HEK293T (cell line): ENCODE results near the gene NLRP7.
"Not testable (repeated sequence)": the region's sequence is repeated elsewhere in the genome, so short reads cannot be mapped to it uniquely, and the experiment has no call there.

Source experiments
- CTCF ChIA-PET: fragments of 350-600 bp; formaldehyde crosslinking; extraction: SDS; loops from one replicate; lab custom pipeline; 2021; ENCODE audit warnings: antibody characterized with exemption, inconsistent platforms; lab: Yijun Ruan, JAX
- POLR2A ChIA-PET: fragments of 350-600 bp; formaldehyde crosslinking; extraction: SDS; loops from one replicate; lab custom pipeline; 2020; ENCODE audit warnings: antibody characterized with exemption, inconsistent platforms; lab: Yijun Ruan, JAX
- DNase-seq: peaks from one replicate; pipeline ENCODE4 v3.0.0; 2012; ENCODE audit warnings: mixed read lengths; ENCODE audit errors: extremely low spot score
- ARNT ChIP-seq: fragments of 450-650 bp; IDR thresholded peaks from 2 replicates; pipeline ENCODE4 v1.6.1; 2017; ENCODE audit warnings: mild to moderate bottlenecking
- BHLHE40 ChIP-seq: fragments of 450-650 bp; IDR thresholded peaks from 2 replicates; pipeline ENCODE4 v1.6.1; 2016; ENCODE audit warnings: mild to moderate bottlenecking, moderate library complexity, borderline replicate concordance
- CTBP1 ChIP-seq: fragments of 450-650 bp; IDR thresholded peaks from 2 replicates; pipeline ENCODE4 v1.6.1; 2016; ENCODE audit warnings: borderline replicate concordance
- ELF4 ChIP-seq: fragments of 450-650 bp; IDR thresholded peaks from 2 replicates; pipeline ENCODE4 v1.6.1; 2017; ENCODE audit warnings: antibody characterized with exemption
- FOXA1 ChIP-seq: fragments of 450-650 bp; IDR thresholded peaks from 2 replicates; pipeline ENCODE4 v1.6.1; 2016; ENCODE audit warnings: mild to moderate bottlenecking
- FOXK2 ChIP-seq: fragments of 450-650 bp; IDR thresholded peaks from 2 replicates; pipeline ENCODE4 v1.6.1; 2016; ENCODE audit warnings: mild to moderate bottlenecking
- FOXM1 ChIP-seq: fragments of 450-650 bp; IDR thresholded peaks from 2 replicates; pipeline ENCODE4 v1.6.1; 2017; ENCODE audit warnings: mild to moderate bottlenecking, borderline replicate concordance
- HDGF ChIP-seq: fragments of 450-650 bp; IDR thresholded peaks from 2 replicates; pipeline ENCODE4 v1.6.1; 2017; ENCODE audit warnings: antibody characterized with exemption, borderline replicate concordance
- L3MBTL2 ChIP-seq: fragments of 450-650 bp; conservative IDR thresholded peaks from 2 replicates; pipeline ENCODE4 v1.6.1; 2016; ENCODE audit warnings: mild to moderate bottlenecking
- LEF1 ChIP-seq: fragments of 450-650 bp; IDR thresholded peaks from 2 replicates; pipeline ENCODE4 v1.6.1; 2017; ENCODE audit warnings: mild to moderate bottlenecking, borderline replicate concordance
- NFRKB ChIP-seq: fragments of 450-650 bp; IDR thresholded peaks from 2 replicates; pipeline ENCODE4 v1.6.1; 2016; ENCODE audit warnings: mild to moderate bottlenecking, moderate library complexity
- PKNOX1 ChIP-seq: fragments of 450-650 bp; IDR thresholded peaks from 2 replicates; pipeline ENCODE4 v1.6.1; 2016
- SP1 ChIP-seq: fragments of 450-650 bp; IDR thresholded peaks from 2 replicates; pipeline ENCODE4 v1.6.1; 2017
- SUZ12 ChIP-seq: fragments of 450-650 bp; IDR thresholded peaks from 2 replicates; pipeline ENCODE4 v1.6.1; 2016; ENCODE audit warnings: mild to moderate bottlenecking
- TARDBP ChIP-seq: fragments of 450-650 bp; IDR thresholded peaks from 2 replicates; pipeline ENCODE4 v1.6.1; 2016
- ZNF384 ChIP-seq: fragments of 450-650 bp; IDR thresholded peaks from 2 replicates; pipeline ENCODE4 v1.6.1; 2016

NLRP7 gene

GRCh38 chr19:54903303-54903702 lies 44.0 kb downstream of the NLRP7 start:
- TF ChIP-seq LEF1 (no peak), HDGF (no peak), SUZ12 (no peak), SP1 (no peak), CTBP1 (no peak), NFRKB (no peak), PKNOX1 (no peak), BHLHE40 (no peak), FOXA1 (no peak), ARNT (no peak)
- ChIA-PET CTCF (no interaction called here), POLR2A (no interaction called here)
- DNase-seq: no peak

GRCh38 chr19:54902061-54902460 lies 45.3 kb downstream of the NLRP7 start:
- POLR2A ChIA-PET: no interaction called here

DNA sequence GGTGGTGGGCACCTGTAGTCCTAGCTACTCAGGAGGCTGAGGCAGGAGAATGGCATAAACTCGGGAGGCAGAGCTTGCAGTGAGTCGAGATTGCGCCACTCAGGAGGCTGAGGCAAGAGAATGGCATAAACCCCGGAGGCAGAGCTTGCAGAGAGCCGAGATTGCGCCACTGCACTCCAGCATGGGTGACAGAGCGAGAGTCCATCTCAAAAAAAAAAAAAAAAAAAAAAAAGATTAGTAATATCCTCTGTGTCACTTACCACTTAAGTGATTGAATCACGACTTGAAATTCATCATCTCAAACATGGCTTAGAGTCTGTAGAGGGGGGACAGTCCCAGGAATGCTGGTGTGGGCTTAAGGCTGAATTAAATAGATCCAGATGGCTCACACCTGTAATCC lies 46.2 kb downstream of the NLRP7 start:
- POLR2A ChIA-PET, DNase-seq, CTCF ChIA-PET: not testable (repeated sequence)

More at GRCh38 chr19:54902061-54902460, 45.3 kb downstream of the NLRP7 start:
- DNase-seq: no peak
- TF ChIP-seq CTBP1 (no peak), LEF1 (no peak), SP1 (no peak), FOXK2 (no peak), SUZ12 (no peak), PKNOX1 (no peak), HDGF (no peak), TARDBP (no peak), NFRKB (no peak), L3MBTL2 (no peak)
- CTCF ChIA-PET: no interaction called here

DNA sequence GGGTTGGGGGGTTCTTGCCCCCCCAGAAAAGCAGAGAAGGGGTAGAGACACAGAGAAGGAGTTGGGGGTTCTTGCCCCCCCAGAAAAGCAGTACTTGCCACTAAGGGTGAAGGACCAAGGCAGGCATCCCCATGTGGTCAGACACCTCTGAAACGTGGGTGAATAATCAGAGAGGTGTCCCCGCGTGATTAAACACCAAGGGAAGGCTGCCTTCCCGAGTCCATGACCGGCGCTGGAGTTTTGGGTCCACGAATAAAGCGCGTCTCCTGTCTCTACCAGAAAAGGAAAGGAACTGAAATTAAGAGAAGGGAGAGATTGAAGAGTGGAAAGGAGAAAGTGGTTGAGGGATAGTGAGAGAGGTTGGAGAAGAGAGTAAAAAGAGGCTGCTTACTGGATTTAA lies 47.7 kb downstream of the NLRP7 start:
- CTCF ChIA-PET, POLR2A ChIA-PET, DNase-seq: not testable (repeated sequence)

GRCh38 chr19:54898685-54899084 lies 48.6 kb downstream of the NLRP7 start:
- DNase-seq, CTCF ChIA-PET, POLR2A ChIA-PET: not testable (repeated sequence)

DNA sequence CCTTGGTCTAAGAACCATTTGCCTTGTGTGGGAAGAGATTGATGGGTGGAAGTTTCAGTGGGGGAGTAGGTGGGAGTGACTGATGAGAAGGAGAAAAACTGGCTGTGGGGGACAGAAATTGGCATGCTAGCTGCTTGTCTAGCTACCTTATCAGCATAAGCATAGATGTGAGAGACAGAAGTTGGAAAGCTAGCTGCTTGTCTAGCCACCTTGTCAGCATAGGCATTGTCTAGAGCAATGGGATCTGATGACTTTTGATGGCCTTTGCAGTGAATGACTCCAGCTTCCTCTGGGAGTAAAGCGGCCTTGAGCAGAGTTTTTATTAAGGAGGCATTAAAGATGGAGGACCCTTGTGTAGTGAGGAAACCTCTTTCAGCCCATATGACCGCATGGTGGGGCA lies 51.3 kb downstream of the NLRP7 start:
- ChIA-PET POLR2A (no interaction called here), CTCF (no interaction called here)
- TF ChIP-seq ELF4 (no peak), FOXA1 (no peak), FOXM1 (no peak), SP1 (no peak)
- DNase-seq: no peak

DNA sequence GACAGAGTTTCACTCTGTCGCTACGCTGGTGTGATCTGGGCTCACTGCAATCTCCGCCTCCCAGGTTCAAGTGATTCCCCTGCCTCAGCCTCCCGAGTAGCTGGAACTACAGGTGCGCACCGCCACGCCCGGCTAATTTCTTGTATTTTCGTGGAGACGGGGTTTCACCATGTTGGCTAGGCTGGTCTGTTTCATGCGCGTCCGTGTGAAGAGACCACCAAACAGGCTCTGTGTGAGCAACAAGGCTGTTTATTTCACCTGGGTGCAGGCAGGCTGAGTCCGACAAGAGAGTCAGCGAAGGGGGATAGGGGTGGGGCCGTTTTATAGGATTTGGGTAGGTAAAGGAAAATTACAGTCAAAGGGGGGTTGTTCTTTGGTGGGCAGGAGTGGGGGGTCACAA lies 53.2 kb downstream of the NLRP7 start:
- DNase-seq, CTCF ChIA-PET, POLR2A ChIA-PET: not testable (repeated sequence)

- DNase-seq: no peak
- CTCF ChIA-PET: no interaction called here
- TF ChIP-seq LEF1: no peak
- TF ChIP-seq HDGF: no peak
- TF ChIP-seq ELF4: no peak
- no peak for TF ChIP-seq L3MBTL2
- no peak for TF ChIP-seq FOXA1
- no peak for TF ChIP-seq ZNF384
- TF ChIP-seq CTBP1: no peak
- TF ChIP-seq SUZ12: no peak
- TF ChIP-seq TARDBP: no peak
- TF ChIP-seq FOXK2: no peak
- POLR2A ChIA-PET: no interaction called here
Observed at GRCh38 chr19:54893406-54893805, 53.9 kb downstream of the NLRP7 start.

DNA sequence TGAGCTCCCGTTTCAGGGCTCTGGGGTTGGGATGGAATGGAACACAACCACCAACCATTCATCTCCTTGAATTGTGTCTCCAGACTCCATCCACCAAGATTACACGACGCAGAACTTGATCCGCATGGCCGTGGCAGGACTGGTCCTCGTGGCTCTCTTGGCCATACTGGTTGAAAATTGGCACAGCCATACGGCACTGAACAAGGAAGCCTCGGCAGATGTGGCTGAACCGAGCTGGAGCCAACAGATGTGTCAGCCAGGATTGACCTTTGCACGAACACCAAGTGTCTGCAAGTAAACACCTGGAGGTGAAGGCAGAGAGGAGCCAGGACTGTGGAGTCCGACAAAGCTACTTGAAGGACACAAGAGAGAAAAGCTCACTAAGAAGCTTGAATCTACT lies 57.8 kb downstream of the NLRP7 start:
- POLR2A ChIA-PET: no interaction called here
- CTCF ChIA-PET: interaction anchor here (0.7 kb wide), 1 partner anchor 31 kb away, joined by 3 read pairs; no protein-coding TSS in a partner anchor
- DNase-seq: no peak
- no peak for TF ChIP-seq BHLHE40
- TF ChIP-seq LEF1: no peak
- TF ChIP-seq ZNF384: no peak
- no peak for TF ChIP-seq SP1
- TF ChIP-seq FOXA1: no peak
- TF ChIP-seq FOXM1: no peak
- no peak for TF ChIP-seq ELF4
- TF ChIP-seq L3MBTL2: no peak
- TF ChIP-seq SUZ12: no peak
- no peak for TF ChIP-seq ARNT
- no peak for TF ChIP-seq TARDBP
- no peak for TF ChIP-seq HDGF
- no peak for TF ChIP-seq NFRKB
- TF ChIP-seq FOXK2: no peak
